Body of pancreas (tissue), 4 donors: ENCODE data around the gene TMEM158. TPM values are rescaled to one million over a fixed set of nuclear protein-coding genes. Genes with fewer than 3 reads are reported as not detected.
A peak's percentile ranks its signal among the peaks of the same experiment; 100 is the strongest.

Experiments
- ATAC-seq: fragments of 150-250 bp; one replicate; pipeline ENCODE4 v1.9.1; 2016
- DNase-seq, 4 donors: peaks; one replicate each; pipeline ENCODE4 v3.0.0-alpha.2; 2019
- H3K27ac ChIP-seq, 4 donors: fragments of 200-600 bp; sonication (generic); 1 replicate in 3 of 4; 2 replicates in 1 of 4; pipeline versions ENCODE4 v1.5.1 to v1.6.1; 2016 to 2019; ENCODE audit warnings: mild to moderate bottlenecking in 1 of 4, mixed read lengths in 1 of 4, moderate library complexity in 1 of 4
- H3K27me3 ChIP-seq, 2 donors: fragments of 200-600 bp; sonication (generic); one replicate each; pipeline ENCODE4 v1.6.0; 2016; ENCODE audit warnings: mild to moderate bottlenecking in 1 of 2
- H3K36me3 ChIP-seq, 2 donors: fragments of 200-600 bp; sonication (generic); replicated peaks in 1 of 2; 2 replicates each; pipeline ENCODE4 v1.5.1; 2016; ENCODE audit warnings: low read depth in 2 of 2; ENCODE audit not compliant: insufficient read depth in 1 of 2
- H3K4me1 ChIP-seq: fragments of 200-600 bp; sonication (generic); one replicate; pipeline ENCODE4 v1.6.0; 2016
- H3K4me3 ChIP-seq, 2 donors: fragments of 200-600 bp; sonication (generic); 1 replicate in 1 of 2; 2 replicates in 1 of 2; pipeline ENCODE4 v1.5.1; 2016 to 2019
- H3K9me3 ChIP-seq, 3 donors: fragments of 200-600 bp; sonication (generic); 1 replicate in 2 of 3; 2 replicates in 1 of 3; pipeline ENCODE4 v1.5.1; 2016
- POLR2A ChIP-seq, 3 donors: fragments of 450-650 bp; IDR thresholded peaks; one replicate each; pipeline ENCODE4 v1.6.1; 2016; ENCODE audit warnings: antibody characterized with exemption in 3 of 3, mild to moderate bottlenecking in 2 of 3
- WGBS, 2 donors: methylation state at CpG; one replicate each; pipeline ENCODE4 v1.1.5; 2017; 5-methylcytosine and 5-hydroxymethylcytosine counted together
- intact Hi-C: fragments of 100-400 bp; cut with DNase I; formaldehyde crosslinking; loops from one replicate; pipeline ENCODE4 v1.15.1; 2023
- total RNA-seq, 2 donors: library from RNA; depleted of rRNA; stranded (reverse); fragments of >200 nt; gene quantifications; one replicate each; pipeline ENCODE4 v1.1.0, GENCODE V29; 2016
- TF ChIP-seq, protein P1 (sequence below), 7 experiments: fragments of 450-650 bp in 4 of 7; fragments of 200-600 bp in 3 of 7; sonication (generic) in 3 of 7; IDR thresholded peaks; one replicate each; pipeline ENCODE4 v1.5.1; 2016 to 2019; ENCODE audit warnings: antibody characterized with exemption in 7 of 7

The TMEM158 gene
- total RNA-seq, 2 donors from 2014 or later, result 3.1 to 6.9 TPM

DNA sequence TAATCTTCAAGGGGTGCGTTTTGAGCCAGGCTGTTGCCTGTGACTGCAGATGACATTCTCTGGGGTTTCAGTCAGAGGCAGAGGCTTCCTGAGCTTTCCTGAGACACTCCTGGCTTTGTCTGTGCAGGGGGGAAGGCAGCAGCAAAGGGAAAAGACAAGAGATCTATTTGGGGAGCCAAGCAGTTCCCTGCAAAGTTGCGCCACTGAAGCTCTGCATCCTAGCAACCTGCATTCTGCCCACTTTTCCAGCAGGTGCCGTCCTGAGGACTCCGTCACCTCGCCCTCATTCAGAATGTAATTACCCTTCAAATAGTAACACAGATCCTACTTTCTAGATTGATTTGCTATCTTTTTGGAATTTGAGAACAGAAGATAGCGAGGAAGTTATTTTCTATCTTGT, 1.9 kb upstream of the TMEM158 start:
- Histone ChIP-seq H3K4me3 (no peak overlapping the region), H3K36me3 (no peaks in the 10 kb centered on the region), H3K27me3 (peaks cover 0 to 3% of the 10 kb centered on the region in 2 donors), H3K27ac (no peak overlapping the region), H3K4me1 (peaks cover 11% of the 10 kb centered on the region), H3K9me3 (no peaks in the 10 kb centered on the region)
- ATAC-seq, result no peak
- WGBS, 2 donors, result 65 to 78% methylated on average over 6 of the region's 6 CpGs
- TF ChIP-seq POLR2A (IDR thresholded peaks at IDR 0.05), result no peak
- TF ChIP-seq, protein P1, sequence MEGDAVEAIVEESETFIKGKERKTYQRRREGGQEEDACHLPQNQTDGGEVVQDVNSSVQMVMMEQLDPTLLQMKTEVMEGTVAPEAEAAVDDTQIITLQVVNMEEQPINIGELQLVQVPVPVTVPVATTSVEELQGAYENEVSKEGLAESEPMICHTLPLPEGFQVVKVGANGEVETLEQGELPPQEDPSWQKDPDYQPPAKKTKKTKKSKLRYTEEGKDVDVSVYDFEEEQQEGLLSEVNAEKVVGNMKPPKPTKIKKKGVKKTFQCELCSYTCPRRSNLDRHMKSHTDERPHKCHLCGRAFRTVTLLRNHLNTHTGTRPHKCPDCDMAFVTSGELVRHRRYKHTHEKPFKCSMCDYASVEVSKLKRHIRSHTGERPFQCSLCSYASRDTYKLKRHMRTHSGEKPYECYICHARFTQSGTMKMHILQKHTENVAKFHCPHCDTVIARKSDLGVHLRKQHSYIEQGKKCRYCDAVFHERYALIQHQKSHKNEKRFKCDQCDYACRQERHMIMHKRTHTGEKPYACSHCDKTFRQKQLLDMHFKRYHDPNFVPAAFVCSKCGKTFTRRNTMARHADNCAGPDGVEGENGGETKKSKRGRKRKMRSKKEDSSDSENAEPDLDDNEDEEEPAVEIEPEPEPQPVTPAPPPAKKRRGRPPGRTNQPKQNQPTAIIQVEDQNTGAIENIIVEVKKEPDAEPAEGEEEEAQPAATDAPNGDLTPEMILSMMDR (IDR thresholded peaks at IDR 0.05), result no peak
- DNase-seq, result no peak
- intact Hi-C loops, result no loop called here

DNA sequence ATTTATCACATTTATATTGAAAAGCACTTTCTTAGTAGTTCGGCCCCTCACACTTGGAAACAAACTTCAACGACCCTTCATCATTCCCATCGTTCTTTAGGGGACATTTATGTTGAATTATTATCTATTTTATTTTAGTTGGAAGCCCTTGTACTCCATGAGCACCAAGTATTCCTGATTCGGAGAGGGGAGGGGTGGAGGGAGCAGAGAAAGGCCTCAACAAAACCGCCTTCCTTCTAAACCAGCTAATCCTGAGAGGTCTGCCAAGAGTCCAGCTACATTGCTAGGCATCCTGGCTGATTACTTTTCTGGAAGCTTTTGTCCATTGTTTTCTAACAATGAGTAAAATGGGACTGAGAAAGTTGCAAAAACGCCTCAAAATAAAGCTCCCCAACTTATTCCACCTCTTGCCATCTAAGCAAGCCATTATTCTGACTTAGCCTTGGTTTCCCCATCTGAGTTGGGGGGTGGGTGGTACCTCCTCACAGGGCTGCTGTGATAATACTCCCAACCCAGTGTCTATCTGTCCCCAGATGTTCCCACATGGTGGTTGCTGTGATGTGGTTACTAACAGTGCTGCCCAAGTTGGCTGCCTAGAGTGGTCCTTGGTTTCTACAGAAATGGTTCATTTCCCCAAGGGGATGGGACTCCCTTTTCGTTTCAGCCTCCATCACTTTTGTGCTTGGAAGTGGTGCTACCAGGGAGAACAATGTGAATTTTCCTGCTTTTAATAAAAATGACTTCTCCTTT, 1.2 kb upstream of the TMEM158 start:
- DNase-seq (no peak), ATAC-seq (no peak)
- Histone ChIP-seq H3K27me3 (peaks cover 0 to 3% of the 10 kb centered on the region in 2 donors), H3K4me1 (peaks cover 11% of the 10 kb centered on the region), H3K4me3 (no peak overlapping the region), H3K9me3 (no peaks in the 10 kb centered on the region), H3K27ac (no peak overlapping the region), H3K36me3 (no peaks in the 10 kb centered on the region)
- intact Hi-C loops, result no loop called here
- TF ChIP-seq, protein P1 (IDR thresholded peaks at IDR 0.05), result no peak
- TF ChIP-seq POLR2A (IDR thresholded peaks at IDR 0.05), result no peak
- 67 to 70% methylated on average over 7 of the region's 7 CpGs for WGBS, 2 donors

DNA sequence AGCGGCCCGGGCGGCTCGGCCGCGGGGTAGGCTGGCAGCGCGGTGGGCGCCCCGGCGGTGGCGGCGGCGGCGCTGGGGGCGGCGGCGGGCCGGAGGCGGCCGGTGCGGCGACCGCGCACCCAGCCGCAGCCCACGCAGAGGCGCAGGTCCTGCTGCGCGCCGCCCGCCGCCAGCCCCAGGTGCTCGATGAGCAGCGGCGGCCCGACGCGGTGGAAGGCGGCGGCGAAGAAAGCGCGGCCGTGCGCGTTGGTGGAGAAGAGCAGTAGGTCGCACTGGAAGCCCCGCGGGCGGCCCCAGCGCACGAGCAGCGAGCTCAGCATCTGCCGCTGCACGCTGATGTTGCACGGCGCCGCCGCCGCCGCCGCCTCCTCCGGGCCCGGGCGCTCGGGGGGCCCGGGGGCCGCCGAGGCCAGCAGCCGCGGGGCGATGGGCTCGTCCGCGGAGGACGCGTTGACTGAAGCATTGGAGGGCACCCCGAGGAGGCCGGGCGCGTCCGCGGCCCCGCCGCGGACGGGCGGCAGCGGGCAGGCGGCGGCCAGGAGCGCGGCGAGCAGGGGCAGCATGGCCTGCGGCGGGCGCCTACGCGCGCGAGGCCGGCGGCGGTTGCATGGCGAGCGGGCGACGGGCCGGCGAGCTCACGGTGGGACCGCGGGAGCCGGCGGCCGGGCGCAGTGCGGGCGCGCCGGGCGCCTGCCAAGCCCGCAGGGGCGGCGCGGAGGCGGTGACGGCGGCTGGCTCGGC, 452 bp downstream of the TMEM158 start:
- Histone ChIP-seq H3K36me3 (no peaks in the 10 kb centered on the region), H3K9me3 (no peaks in the 10 kb centered on the region), H3K4me1 (peaks cover 11% of the 10 kb centered on the region), H3K27me3 (peaks cover 0 to 3% of the 10 kb centered on the region in 2 donors), H3K4me3 (no peak overlapping the region), H3K27ac (peak overlapping the region in 1 of 4 donors; percentile 52)
- 2% methylated on average over 71 of the region's 131 CpGs; no CpG with 5 or more reads in 1 of the 2 donors for WGBS, 2 donors
- DNase-seq (peak in 2 of 4 donors; percentile 18 to 24), ATAC-seq (peak; percentile 33)
- TF ChIP-seq, protein P1 (IDR thresholded peaks at IDR 0.05), result no peak
- no peak for TF ChIP-seq POLR2A (IDR thresholded peaks at IDR 0.05)
- intact Hi-C loops, result no loop called here

DNA sequence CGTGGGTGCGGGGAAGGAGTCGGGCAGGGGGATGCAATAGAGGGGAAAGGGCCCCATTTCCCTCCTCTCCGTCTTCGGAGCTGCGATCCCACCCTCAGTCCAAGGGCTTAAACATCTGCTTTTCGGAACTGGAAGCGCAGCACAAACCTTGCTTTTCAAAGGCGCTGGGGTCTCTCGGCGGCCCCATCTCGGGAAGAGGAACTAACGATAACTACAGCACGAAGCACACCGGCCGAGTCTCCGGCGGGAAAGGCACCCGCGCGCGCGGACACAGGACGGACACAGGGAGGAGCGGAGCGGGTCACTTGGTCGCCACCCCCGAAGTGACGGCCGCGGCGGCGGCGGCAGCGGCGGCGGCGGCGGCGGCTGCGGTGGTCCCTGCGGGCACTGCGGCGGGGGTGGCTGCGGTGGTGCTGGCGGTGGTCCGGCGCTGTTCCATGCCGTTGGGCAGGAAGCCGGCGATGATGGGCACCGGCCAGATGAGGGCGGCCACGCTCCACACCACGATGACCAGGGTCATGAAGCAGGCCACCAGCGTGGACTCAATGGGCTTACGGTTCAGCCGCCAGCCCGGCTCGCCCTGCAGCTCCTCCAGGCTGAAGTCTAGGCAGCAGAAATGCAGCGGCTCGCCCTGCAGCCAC, 1.1 kb downstream of the TMEM158 start:
- DNase-seq (peak; percentile 67 to 77 (median 72)), ATAC-seq (peak; percentile 77)
- TF ChIP-seq, protein P1 (IDR thresholded peaks at IDR 0.05), result peak in 6 of 7 experiments; percentile 18 to 59 (median 46)
- no peak for TF ChIP-seq POLR2A (IDR thresholded peaks at IDR 0.05)
- Histone ChIP-seq H3K9me3 (no peaks in the 10 kb centered on the region), H3K4me3 (no peak overlapping the region), H3K4me1 (peaks cover 11% of the 10 kb centered on the region), H3K36me3 (no peaks in the 10 kb centered on the region), H3K27ac (peak overlapping the region in 2 of 4 donors; percentile 49 to 52), H3K27me3 (peaks cover 0 to 3% of the 10 kb centered on the region in 2 donors)
- intact Hi-C loops, result no loop called here
- 1 to 3% methylated on average over 18 to 60 of the region's 62 CpGs for WGBS, 2 donors
